HCT116 (cell line): ENCODE results near the gene HOMER1. TPM values are rescaled to one million over a fixed set of nuclear protein-coding genes. Genes with fewer than 3 reads are reported as not detected.

ENCODE experiments used
- ATAC-seq: fragments of 200-7000 bp; cut with Tn5 transposase; 2 replicates; pipeline ENCODE4 v1.9.1; 2020; ENCODE audit warnings: mild to moderate bottlenecking, moderate library complexity
- BruUV-seq: library from RNA; stranded (reverse); fragments of 400-500 nt; replicated peaks from 2 replicates; lab custom pipeline; 2021; lab: Mats Ljungman, UMichigan
- CTCF ChIA-PET: fragments of 300-600 bp; sonication (Branson Sonifier 250); formaldehyde crosslinking; loops from one replicate; lab custom pipeline; 2021; ENCODE audit warnings: antibody characterized with exemption; lab: Charles Lee
- POLR2A ChIA-PET: fragments of 300-600, 350-600 bp; sonication (Branson Sonifier 250); formaldehyde crosslinking; loops from one replicate; lab custom pipeline; 2021; ENCODE audit warnings: antibody characterized with exemption; lab: Charles Lee
- RAD21 ChIA-PET, 2 experiments: fragments of 300-600 bp; sonication (Branson Sonifier 250); formaldehyde crosslinking; loops; one replicate each; lab custom pipeline; 2023; ENCODE audit warnings: low total read pairs in 2 of 2; ENCODE audit not compliant: uncharacterized antibody in 2 of 2, unreplicated experiment in 2 of 2, low non-redundant PET in 1 of 2; lab: Charles Lee
- DNase-seq: peaks from one replicate; pipeline ENCODE4 v3.0.0-alpha.2; 2010; ENCODE audit warnings: low read depth, low spot score
- H2AFZ ChIP-seq: fragments of 200-600 bp; shearing (Covaris generic), sonication (generic); 2 replicates; pipeline ENCODE4 v1.6.1; 2017; ENCODE audit warnings: low read depth, mixed run types, mixed read lengths, antibody characterized with exemption, low read length; ENCODE audit not compliant: poor library complexity, severe bottlenecking
- H3K27ac ChIP-seq: 2 replicates; pipeline ENCODE4 v1.5.1; 2012; ENCODE audit warnings: low read depth, low read length
- H3K27me3 ChIP-seq: fragments of 200-600 bp; sonication (generic); 2 replicates; pipeline ENCODE4 v1.6.1; 2016; ENCODE audit warnings: mixed run types, low read length, mixed read lengths; ENCODE audit not compliant: insufficient read depth
- H3K36me3 ChIP-seq, 2 experiments: fragments of 200-500 bp in 1 of 2; fragments of 200-600 bp in 1 of 2; sonication (Bioruptor generic) in 1 of 2; sonication (generic) in 1 of 2; 2 replicates each; pipeline versions ENCODE4 v1.5.1 to v1.6.1; 2014 to 2016; ENCODE audit warnings: low read length in 2 of 2, inconsistent platforms in 1 of 2, mixed read lengths in 1 of 2, mixed run types in 1 of 2; ENCODE audit not compliant: insufficient read depth in 2 of 2, control insufficient read depth in 1 of 2
- H3K4me1 ChIP-seq, 2 experiments: fragments of 200-600 bp in 1 of 2; sonication (generic) in 1 of 2; 2 replicates each; pipeline versions ENCODE4 v1.5.1 to v1.6.1; 2012 to 2017; ENCODE audit warnings: low read length in 2 of 2, inconsistent platforms in 1 of 2, mild to moderate bottlenecking in 1 of 2, mixed read lengths in 1 of 2, mixed run types in 1 of 2, moderate library complexity in 1 of 2; ENCODE audit not compliant: insufficient read depth in 2 of 2, control insufficient read depth in 1 of 2
- H3K4me2 ChIP-seq: fragments of 200-600 bp; sonication (generic); 2 replicates; pipeline ENCODE4 v1.6.1; 2017; ENCODE audit warnings: mixed run types, low read length, mixed read lengths
- H3K4me3 ChIP-seq, 2 experiments: fragments of 200-600 bp in 1 of 2; sonication (generic) in 1 of 2; replicated peaks in 1 of 2; 2 replicates each; pipeline ENCODE4 v1.5.1; 2011 to 2016; ENCODE audit warnings: low read length in 2 of 2, control low read depth in 1 of 2, low read depth in 1 of 2, mild to moderate bottlenecking in 1 of 2, mixed read lengths in 1 of 2, mixed run types in 1 of 2
- H3K79me2 ChIP-seq: fragments of 200-600 bp; sonication (generic); 2 replicates; pipeline ENCODE4 v1.6.1; 2017; ENCODE audit warnings: mild to moderate bottlenecking, mixed run types, low read length, moderate library complexity, mixed read lengths; ENCODE audit not compliant: insufficient read depth
- H3K9ac ChIP-seq: fragments of 200-600 bp; sonication (generic); 2 replicates; pipeline ENCODE4 v1.6.1; 2016; ENCODE audit warnings: low read length, mixed read lengths
- H3K9me2 ChIP-seq: fragments of 200-600 bp; sonication (generic), shearing (Covaris generic); 2 replicates; pipeline ENCODE4 v1.6.1; 2017; ENCODE audit warnings: mixed run types, mild to moderate bottlenecking, moderate library complexity; ENCODE audit not compliant: insufficient read depth
- H3K9me3 ChIP-seq, 2 experiments: fragments of 200-500 bp in 1 of 2; fragments of 200-600 bp in 1 of 2; sonication (Bioruptor generic) in 1 of 2; sonication (generic) in 1 of 2; 2 replicates each; pipeline ENCODE4 v1.6.1; 2014 to 2017; ENCODE audit warnings: low read length in 2 of 2, mixed read lengths in 2 of 2, inconsistent platforms in 1 of 2, low read depth in 1 of 2, mild to moderate bottlenecking in 1 of 2, mixed run types in 1 of 2, moderate library complexity in 1 of 2; ENCODE audit not compliant: control insufficient read depth in 1 of 2, insufficient read depth in 1 of 2
- H4K20me1 ChIP-seq: fragments of 200-600 bp; sonication (generic), shearing (Covaris generic); 2 replicates; pipeline ENCODE4 v1.6.1; 2017; ENCODE audit warnings: mixed run types, mild to moderate bottlenecking, moderate library complexity; ENCODE audit not compliant: insufficient read depth
- CBX3 ChIP-seq: IDR thresholded peaks from 2 replicates; pipeline ENCODE4 v1.6.1; 2012; ENCODE audit warnings: low read depth
- EZH2 ChIP-seq: fragments of 200-600 bp; sonication (generic); IDR thresholded peaks from 2 replicates; pipeline ENCODE4 v1.6.1; 2017; ENCODE audit warnings: antibody characterized with exemption, mixed run types
- EZH2phosphoT487 ChIP-seq: fragments of 200-600 bp; IDR thresholded peaks from 2 replicates; pipeline ENCODE4 v1.6.1; 2018; ENCODE audit warnings: antibody characterized with exemption, borderline replicate concordance
- POLR2A ChIP-seq: IDR thresholded peaks from 2 replicates; pipeline ENCODE4 v1.7.0; 2011; ENCODE audit warnings: borderline replicate concordance; ENCODE audit not compliant: insufficient read depth, insufficient read length; ENCODE audit errors: extremely low read depth
- POLR2AphosphoS5 ChIP-seq: IDR thresholded peaks from 2 replicates; pipeline ENCODE4 v1.6.1; 2011; ENCODE audit warnings: mild to moderate bottlenecking, low read depth, low read length, moderate library complexity
- SRF ChIP-seq: IDR thresholded peaks from 2 replicates; pipeline ENCODE4 v1.6.1; 2012; ENCODE audit warnings: low read depth
- TCF7L2 ChIP-seq: IDR thresholded peaks from 2 replicates; pipeline ENCODE4 v1.7.0; 2011; ENCODE audit warnings: borderline replicate concordance, inconsistent platforms; ENCODE audit not compliant: insufficient read depth, insufficient read length; ENCODE audit errors: extremely low read depth
- YY1 ChIP-seq: IDR thresholded peaks from 2 replicates; pipeline ENCODE4 v1.6.1; 2011; ENCODE audit warnings: low read length, low read depth, moderate library complexity, mild to moderate bottlenecking; ENCODE audit not compliant: insufficient replicate concordance; ENCODE audit errors: extremely low read depth
- ZFX ChIP-seq: fragments of 450-650 bp; IDR thresholded peaks from 2 replicates; pipeline ENCODE4 v1.6.1; 2017
- ZNF274 ChIP-seq: fragments of 200-500 bp; sonication (Bioruptor generic); IDR thresholded peaks from 2 replicates; pipeline ENCODE4 v1.6.1; 2014; ENCODE audit warnings: mild to moderate bottlenecking, low read depth, low read length, inconsistent platforms
- intact Hi-C: fragments of 100-400 bp; cut with micrococcal nuclease; formaldehyde crosslinking; loops from 2 replicates; pipeline ENCODE4 v1.10.0; 2022
- total RNA-seq: library from RNA; stranded (reverse); gene quantifications from one replicate; pipeline ENCODE4 v1.2.1, GENCODE V29; 2021; ENCODE audit not compliant: unreplicated experiment
- TF ChIP-seq, protein P1 (sequence below), 3 experiments: fragments of 200-600 bp in 1 of 3; sonication (generic) in 1 of 3; IDR thresholded peaks in 2 of 3; conservative IDR thresholded peaks in 1 of 3; 2 replicates each; pipeline ENCODE4 v1.5.1; 2012 to 2017; ENCODE audit warnings: low read depth in 2 of 3, low read length in 2 of 3, antibody characterized with exemption in 1 of 3, borderline replicate concordance in 1 of 3, control low read depth in 1 of 3, mild to moderate bottlenecking in 1 of 3, mixed read lengths in 1 of 3, mixed run types in 1 of 3, moderate library complexity in 1 of 3; ENCODE audit not compliant: insufficient read depth in 1 of 3

Gene HOMER1
- total RNA-seq, 1 experiment from 2014 or later, result 21.4 TPM

DNA sequence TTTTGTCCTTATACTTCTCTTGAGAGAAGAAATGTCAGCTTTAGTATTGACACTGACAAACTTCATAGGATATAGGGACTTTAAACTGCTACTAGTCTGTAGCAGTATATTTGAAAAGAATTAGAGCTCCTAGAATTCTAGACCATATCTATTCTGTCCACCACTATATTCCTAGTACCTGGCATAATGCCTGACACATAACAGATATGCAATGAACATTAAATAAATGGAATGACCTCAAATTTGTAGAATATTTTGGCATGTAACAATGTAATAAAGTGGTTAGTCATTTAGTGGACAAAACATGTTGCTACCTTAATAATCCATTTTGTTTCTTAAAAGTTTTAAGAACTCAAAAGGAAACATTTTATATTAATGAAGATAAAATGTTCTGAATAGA is 57.5 kb downstream of the HOMER1 start:
- RAD21 ChIA-PET, result no interaction called here
- CTCF ChIA-PET, result no interaction called here
- POLR2A ChIA-PET, result interaction anchor here (0.6 kb wide), 1 partner anchor 323 kb away, joined by 4 read pairs; no protein-coding TSS in a partner anchor

More for the DNA sequence above, 57.5 kb downstream of the HOMER1 start:
- Histone ChIP-seq H3K9me3 (no peaks in the 10 kb centered on the region), H3K4me1 (no peaks in the 10 kb centered on the region), H3K4me2 (no peak overlapping the region), H3K4me3 (no peak overlapping the region)
- TF ChIP-seq EZH2phosphoT487, result no peak
- no peak for TF ChIP-seq EZH2
- TF ChIP-seq TCF7L2, result no peak
- no peak for TF ChIP-seq ZNF274
- TF ChIP-seq POLR2A, result no peak
- no peak for TF ChIP-seq SRF
- no peak for TF ChIP-seq ZFX
- TF ChIP-seq, protein P1, sequence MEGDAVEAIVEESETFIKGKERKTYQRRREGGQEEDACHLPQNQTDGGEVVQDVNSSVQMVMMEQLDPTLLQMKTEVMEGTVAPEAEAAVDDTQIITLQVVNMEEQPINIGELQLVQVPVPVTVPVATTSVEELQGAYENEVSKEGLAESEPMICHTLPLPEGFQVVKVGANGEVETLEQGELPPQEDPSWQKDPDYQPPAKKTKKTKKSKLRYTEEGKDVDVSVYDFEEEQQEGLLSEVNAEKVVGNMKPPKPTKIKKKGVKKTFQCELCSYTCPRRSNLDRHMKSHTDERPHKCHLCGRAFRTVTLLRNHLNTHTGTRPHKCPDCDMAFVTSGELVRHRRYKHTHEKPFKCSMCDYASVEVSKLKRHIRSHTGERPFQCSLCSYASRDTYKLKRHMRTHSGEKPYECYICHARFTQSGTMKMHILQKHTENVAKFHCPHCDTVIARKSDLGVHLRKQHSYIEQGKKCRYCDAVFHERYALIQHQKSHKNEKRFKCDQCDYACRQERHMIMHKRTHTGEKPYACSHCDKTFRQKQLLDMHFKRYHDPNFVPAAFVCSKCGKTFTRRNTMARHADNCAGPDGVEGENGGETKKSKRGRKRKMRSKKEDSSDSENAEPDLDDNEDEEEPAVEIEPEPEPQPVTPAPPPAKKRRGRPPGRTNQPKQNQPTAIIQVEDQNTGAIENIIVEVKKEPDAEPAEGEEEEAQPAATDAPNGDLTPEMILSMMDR (IDR thresholded peaks at IDR 0.05 in 2 of 3, conservative IDR thresholded peaks at IDR 0.05 in 1 of 3; ENCODE audit: borderline replicate concordance in 1 of 3, insufficient read depth in 1 of 3, low read depth in 2 of 3, low read length in 2 of 3), result no peak
- TF ChIP-seq CBX3, result no peak
- TF ChIP-seq YY1, result no peak
- no peak for TF ChIP-seq POLR2AphosphoS5
- TF ChIP-seq, all 23 proteins: peak for 0
- H2AFZ ChIP-seq, result no peak overlapping the region
- H3K27me3 ChIP-seq, result no peaks in the 10 kb centered on the region
- no peaks in the 10 kb centered on the region for H4K20me1 ChIP-seq
- DNase-seq (no peak), ATAC-seq (no peak)
- intact Hi-C loops, result loop anchor here (10.0 kb wide), 1 partner anchor 58 kb away; the partner anchor contains the start of gene HOMER1
- no peak overlapping the region for H3K9ac ChIP-seq
- H3K9me2 ChIP-seq, result no peaks in the 10 kb centered on the region
- H3K27ac ChIP-seq, result no peak overlapping the region
- H3K36me3 ChIP-seq, result no peaks in the 10 kb centered on the region
- BruUV-seq, result no TSS peak
- peaks cover 7% of the 10 kb centered on the region; the same call in 1 of the 2 replicates for H3K79me2 ChIP-seq
